ENCODE data around the gene DOCK6. TPM values are rescaled to one million over a fixed set of nuclear protein-coding genes. Genes with fewer than 3 reads are reported as not detected.

The DOCK6 gene
- polyA plus RNA-seq, 1 donor (not counting 4 experiments of a cell fraction or from before 2014, with no cell fraction given): 9.1 TPM

DNA sequence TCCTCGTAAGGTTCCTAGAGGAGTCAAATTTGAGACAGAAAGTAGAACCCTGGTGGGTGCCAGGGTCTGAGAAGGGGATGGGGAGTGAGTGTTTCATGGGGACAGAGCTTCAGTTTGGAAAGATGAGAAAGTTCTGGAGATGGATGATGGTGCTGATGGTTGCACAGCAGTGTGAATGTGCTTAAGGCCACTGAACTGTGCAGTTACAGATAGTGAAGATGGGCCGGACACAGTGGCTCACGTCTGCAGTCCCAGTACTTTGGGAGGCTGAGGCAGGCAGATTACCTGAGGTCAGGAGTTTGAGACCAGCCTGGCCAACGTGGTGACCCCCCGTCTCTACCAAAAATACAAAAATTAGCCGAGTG lies 107.7 kb downstream of the DOCK6 start:
- H3K27me3 ChIP-seq (ENCODE audit: control insufficient read depth, extremely low read depth, insufficient read depth, low read length): no peaks in the 10 kb centered on the region
- no peaks in the 10 kb centered on the region for H4K20me1 ChIP-seq (ENCODE audit: control insufficient read depth, extremely low read depth, insufficient read depth, low read length)
- H3K4me1 ChIP-seq (ENCODE audit: control insufficient read depth, extremely low read depth, insufficient read depth, low read length): peaks cover 29% of the 10 kb centered on the region
- H3K9me1 ChIP-seq (ENCODE audit: control insufficient read depth, extremely low read depth, insufficient read depth, low read length): no peaks in the 10 kb centered on the region
- peak overlapping the region; percentile 71 to 85 (median 84) for H3K4me3 ChIP-seq (ENCODE audit: control insufficient read depth in 2 of 3, extremely low read depth in 1 of 3, insufficient read depth in 2 of 3, low read depth in 1 of 3, low read length in 3 of 3)
- H3K9ac ChIP-seq (ENCODE audit: control insufficient read depth, extremely low read depth, insufficient read depth, low read length): peak overlapping the region; percentile 81
- no peaks in the 10 kb centered on the region for H3K36me3 ChIP-seq (ENCODE audit: control insufficient read depth in 2 of 2, extremely low read depth in 1 of 2, insufficient read depth in 2 of 2, low read length in 2 of 2)
- H3K79me2 ChIP-seq (ENCODE audit: control insufficient read depth, insufficient read depth, low read length): peaks cover 26% of the 10 kb centered on the region
- FAIRE-seq: no peak
- no peak for DNase-seq (ENCODE audit: low read depth, low spot score)
- H3K9me3 ChIP-seq (ENCODE audit: control insufficient read depth, low read depth, low read length): no peaks in the 10 kb centered on the region
- no peak overlapping the region for H3K27ac ChIP-seq (ENCODE audit: control insufficient read depth, insufficient read depth, low read length)
- H3K4me2 ChIP-seq (ENCODE audit: control insufficient read depth, extremely low read depth, insufficient read depth, low read depth, low read length): peak overlapping the region; percentile 86
- dilution Hi-C loops (cut with MboI; ENCODE audit: extremely low pct_ligation_motif_present, low sequenced_read_pairs): no loop called here
- H2AFZ ChIP-seq (ENCODE audit: control insufficient read depth, low read length): no peak overlapping the region
- TF ChIP-seq EZH2 (IDR thresholded peaks at IDR 0.05; ENCODE audit: low read length) (no peak), CTCF (optimal IDR thresholded peaks at IDR 0.05 in 1 of 3, IDR thresholded peaks at IDR 0.05 in 1 of 3, conservative IDR thresholded peaks at IDR 0.05 in 1 of 3; ENCODE audit: extremely low read depth in 1 of 3, insufficient read depth in 2 of 3, low read length in 3 of 3) (no peak)

GRCh38 chr19:11152318-11153062 lies 109.8 kb downstream of the DOCK6 start:
- Histone ChIP-seq H3K27ac (ENCODE audit: control insufficient read depth, insufficient read depth, low read length) (peak overlapping the region; percentile 3), H3K79me2 (ENCODE audit: control insufficient read depth, insufficient read depth, low read length) (peaks cover 26% of the 10 kb centered on the region)
- dilution Hi-C loops (cut with MboI; ENCODE audit: extremely low pct_ligation_motif_present, low sequenced_read_pairs): no loop called here

More at GRCh38 chr19:11152318-11153062, 109.8 kb downstream of the DOCK6 start:
- H3K27me3 ChIP-seq (ENCODE audit: control insufficient read depth, extremely low read depth, insufficient read depth, low read length): no peaks in the 10 kb centered on the region
- H3K9me3 ChIP-seq (ENCODE audit: control insufficient read depth, low read depth, low read length): no peaks in the 10 kb centered on the region
- DNase-seq (ENCODE audit: low read depth, low spot score) (no peak), FAIRE-seq (peak; percentile 23)
- H3K36me3 ChIP-seq (ENCODE audit: control insufficient read depth in 2 of 2, extremely low read depth in 1 of 2, insufficient read depth in 2 of 2, low read length in 2 of 2): peaks cover 0 to 5% of the 10 kb centered on the region in 2 experiments
- TF ChIP-seq CTCF (optimal IDR thresholded peaks at IDR 0.05 in 1 of 3, IDR thresholded peaks at IDR 0.05 in 1 of 3, conservative IDR thresholded peaks at IDR 0.05 in 1 of 3; ENCODE audit: extremely low read depth in 1 of 3, insufficient read depth in 2 of 3, low read length in 3 of 3): no peak
- no peak for TF ChIP-seq EZH2 (IDR thresholded peaks at IDR 0.05; ENCODE audit: low read length)
- no peaks in the 10 kb centered on the region for H4K20me1 ChIP-seq (ENCODE audit: control insufficient read depth, extremely low read depth, insufficient read depth, low read length)
- peak overlapping the region; percentile 38 for H3K4me2 ChIP-seq (ENCODE audit: control insufficient read depth, extremely low read depth, insufficient read depth, low read depth, low read length)
- peak overlapping the region; percentile 34 for H2AFZ ChIP-seq (ENCODE audit: control insufficient read depth, low read length)
- no peak overlapping the region for H3K4me3 ChIP-seq (ENCODE audit: control insufficient read depth in 2 of 3, extremely low read depth in 1 of 3, insufficient read depth in 2 of 3, low read depth in 1 of 3, low read length in 3 of 3)
- peak overlapping the region; percentile 9 for H3K9ac ChIP-seq (ENCODE audit: control insufficient read depth, extremely low read depth, insufficient read depth, low read length)
- H3K9me1 ChIP-seq (ENCODE audit: control insufficient read depth, extremely low read depth, insufficient read depth, low read length): no peaks in the 10 kb centered on the region
- peaks cover 26% of the 10 kb centered on the region for H3K4me1 ChIP-seq (ENCODE audit: control insufficient read depth, extremely low read depth, insufficient read depth, low read length)

All from keratinocyte (primary cell).